KG1 (cell line): ENCODE data around the gene PRELID2.

Experiments
- DNase-seq: peaks from one replicate; lab custom pipeline; 2025; lab: John Stamatoyannopoulos, UW

The PRELID2 gene

GRCh38 chr5:145797336-145797735, 37.8 kb downstream of the PRELID2 start:
- no peak for DNase-seq

- no peak for DNase-seq
These were observed 38.8 kb downstream of the PRELID2 start for GRCh38 chr5:145796318-145796717.

GRCh38 chr5:145793574-145793973, 41.6 kb downstream of the PRELID2 start:
- no peak for DNase-seq

- no peak for DNase-seq
These were observed 42.3 kb downstream of the PRELID2 start for GRCh38 chr5:145792840-145793239.

GRCh38 chr5:145791866-145792265, 43.3 kb downstream of the PRELID2 start:
- no peak for DNase-seq

- no peak for DNase-seq
These were observed 47.1 kb downstream of the PRELID2 start for GRCh38 chr5:145787996-145788395.

GRCh38 chr5:145787507-145787906, 47.6 kb downstream of the PRELID2 start:
- no peak for DNase-seq

- no peak for DNase-seq
These were observed 48.1 kb downstream of the PRELID2 start for GRCh38 chr5:145787001-145787400.

- DNase-seq, result no peak
These were observed 54.2 kb downstream of the PRELID2 start for GRCh38 chr5:145780982-145781381.

- no peak for DNase-seq
These were observed 56.8 kb downstream of the PRELID2 start for GRCh38 chr5:145778144-145778900.

GRCh38 chr5:145777445-145778063, 57.6 kb downstream of the PRELID2 start:
- no peak for DNase-seq

GRCh38 chr5:145776886-145777285, 58.3 kb downstream of the PRELID2 start:
- no peak for DNase-seq

- no peak for DNase-seq
These were observed 59.2 kb downstream of the PRELID2 start for GRCh38 chr5:145775893-145776444.

GRCh38 chr5:145775411-145775810, 59.7 kb downstream of the PRELID2 start:
- no peak for DNase-seq

- no peak for DNase-seq
These were observed 60.7 kb downstream of the PRELID2 start for GRCh38 chr5:145774442-145774841.

- no peak for DNase-seq
These were observed 62.7 kb downstream of the PRELID2 start for GRCh38 chr5:145772466-145772865.

- DNase-seq, result no peak
These were observed 66.3 kb downstream of the PRELID2 start for GRCh38 chr5:145768863-145769262.

- no peak for DNase-seq
These were observed 70.8 kb downstream of the PRELID2 start for GRCh38 chr5:145764325-145764724.

- no peak for DNase-seq
These were observed 72.3 kb downstream of the PRELID2 start for GRCh38 chr5:145762833-145763232.

GRCh38 chr5:145761254-145761653, 73.9 kb downstream of the PRELID2 start:
- DNase-seq, result no peak

- DNase-seq, result no peak
These were observed 74.5 kb downstream of the PRELID2 start for GRCh38 chr5:145760660-145761059.

- no peak for DNase-seq
These were observed 82.2 kb downstream of the PRELID2 start for GRCh38 chr5:145752947-145753346.

GRCh38 chr5:145752534-145752933, 82.6 kb downstream of the PRELID2 start:
- DNase-seq, result no peak
